C4-2B (cell line): Measurements from ENCODE around the gene COG6.

Source experiments
- ZFX ChIP-seq: fragments of 450-650 bp; IDR thresholded peaks from 2 replicates; pipeline ENCODE4 v1.6.1; 2017
- TF ChIP-seq, protein P1 (sequence below): fragments of 450-650 bp; conservative IDR thresholded peaks from 2 replicates; pipeline ENCODE4 v1.5.1; 2017; ENCODE audit warnings: mild to moderate bottlenecking

- TF ChIP-seq, protein P1, sequence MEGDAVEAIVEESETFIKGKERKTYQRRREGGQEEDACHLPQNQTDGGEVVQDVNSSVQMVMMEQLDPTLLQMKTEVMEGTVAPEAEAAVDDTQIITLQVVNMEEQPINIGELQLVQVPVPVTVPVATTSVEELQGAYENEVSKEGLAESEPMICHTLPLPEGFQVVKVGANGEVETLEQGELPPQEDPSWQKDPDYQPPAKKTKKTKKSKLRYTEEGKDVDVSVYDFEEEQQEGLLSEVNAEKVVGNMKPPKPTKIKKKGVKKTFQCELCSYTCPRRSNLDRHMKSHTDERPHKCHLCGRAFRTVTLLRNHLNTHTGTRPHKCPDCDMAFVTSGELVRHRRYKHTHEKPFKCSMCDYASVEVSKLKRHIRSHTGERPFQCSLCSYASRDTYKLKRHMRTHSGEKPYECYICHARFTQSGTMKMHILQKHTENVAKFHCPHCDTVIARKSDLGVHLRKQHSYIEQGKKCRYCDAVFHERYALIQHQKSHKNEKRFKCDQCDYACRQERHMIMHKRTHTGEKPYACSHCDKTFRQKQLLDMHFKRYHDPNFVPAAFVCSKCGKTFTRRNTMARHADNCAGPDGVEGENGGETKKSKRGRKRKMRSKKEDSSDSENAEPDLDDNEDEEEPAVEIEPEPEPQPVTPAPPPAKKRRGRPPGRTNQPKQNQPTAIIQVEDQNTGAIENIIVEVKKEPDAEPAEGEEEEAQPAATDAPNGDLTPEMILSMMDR = no peak
- TF ChIP-seq ZFX = no peak
Observed at GRCh38 chr13:39637890-39638289, 17.6 kb upstream of the COG6 start.
